Measurements from ENCODE around the gene UVSSA. TPM values are rescaled to one million over a fixed set of nuclear protein-coding genes. Genes with fewer than 3 reads are reported as not detected.
"Not testable (repeated sequence)": the region's sequence is repeated elsewhere in the genome, so short reads cannot be mapped to it uniquely, and the experiment has no call there.

Gene UVSSA
- total RNA-seq, 1 donor from 2014 or later = 25.5 TPM

DNA sequence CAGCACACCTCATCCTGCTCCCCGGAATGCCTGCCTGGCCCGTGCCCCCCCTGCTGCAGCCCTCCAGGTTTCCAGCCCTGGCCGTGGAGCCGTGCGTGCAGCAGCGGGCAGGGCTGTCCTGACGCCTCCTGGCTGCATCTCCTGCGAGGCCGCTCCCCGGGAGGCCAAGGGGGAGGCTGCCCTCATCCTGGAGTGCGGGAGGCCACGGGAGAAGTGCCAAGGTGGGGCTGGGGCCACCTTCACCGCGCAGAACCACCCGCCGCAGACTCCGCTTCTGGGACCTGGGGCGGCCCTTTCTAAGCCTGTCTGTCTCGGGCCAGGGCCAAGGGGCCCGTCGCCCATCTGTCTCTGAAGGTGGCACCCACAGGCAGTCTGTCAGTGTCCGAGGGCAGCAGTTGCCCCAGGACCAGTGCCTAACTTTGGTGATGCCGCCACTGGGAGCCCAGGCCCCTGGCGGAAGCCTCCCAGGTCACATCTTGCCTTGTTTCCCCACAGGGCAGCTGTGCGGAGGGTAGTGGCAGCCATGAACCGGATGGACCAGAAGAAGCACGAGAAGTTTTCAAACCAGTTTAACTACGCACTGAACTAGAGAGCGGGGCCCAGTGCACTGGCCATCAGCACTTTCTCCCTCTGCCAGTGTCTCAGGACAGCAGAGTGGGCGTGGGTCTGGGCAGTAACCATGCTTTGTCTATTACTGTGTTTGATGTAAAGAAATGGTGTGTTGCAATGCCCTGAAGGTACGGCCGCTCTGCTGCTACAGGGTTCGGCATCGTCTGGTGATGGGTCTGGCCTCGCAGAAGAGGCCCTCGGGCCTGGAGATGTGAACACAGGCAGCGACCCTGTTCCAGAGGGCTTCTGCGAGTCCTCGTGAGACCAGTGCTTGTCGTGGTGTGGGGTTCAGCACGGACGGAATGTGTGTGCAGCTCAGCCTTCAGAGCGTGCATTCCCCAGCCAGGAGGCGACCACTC, 38.6 kb downstream of the UVSSA start:
- no peak for TF ChIP-seq CTCF (IDR thresholded peaks at IDR 0.05)
- TF ChIP-seq POLR2A (IDR thresholded peaks at IDR 0.05) = no peak
- TF ChIP-seq POLR2AphosphoS5 (IDR thresholded peaks at IDR 0.05; ENCODE audit: insufficient read depth in 1 of 2, low read depth in 1 of 2) = no peak
- Histone ChIP-seq H3K27ac (no peak overlapping the region), H3K9me3 (no peaks in the 10 kb centered on the region), H3K36me3 (peaks cover 0 to 53% of the 10 kb centered on the region in 2 donors), H3K4me3 (no peak overlapping the region), H3K27me3 (no peaks in the 10 kb centered on the region), H3K4me1 (no peaks in the 10 kb centered on the region)
- intact Hi-C loops (cut with DNase I) = no loop called here
- DNase-seq (ENCODE audit: extremely low spot score in 2 of 2) = no peak

GRCh38 chr4:1393363-1393762, 46.4 kb downstream of the UVSSA start:
- H3K27ac ChIP-seq; H3K4me3 ChIP-seq; H3K27me3 ChIP-seq; H3K4me1 ChIP-seq; DNase-seq (ENCODE audit: extremely low spot score in 2 of 2); intact Hi-C loops (cut with DNase I); H3K9me3 ChIP-seq: not testable (repeated sequence)
- peaks cover 0 to 34% of the 10 kb centered on the region in 2 donors for H3K36me3 ChIP-seq

- Histone ChIP-seq H3K27me3 (no peaks in the 10 kb centered on the region), H3K4me1 (no peaks in the 10 kb centered on the region), H3K36me3 (peaks cover 0 to 29% of the 10 kb centered on the region in 2 donors), H3K27ac (no peak overlapping the region), H3K4me3 (no peak overlapping the region), H3K9me3 (no peaks in the 10 kb centered on the region)
- intact Hi-C loops (cut with DNase I) = no loop called here
- no peak for DNase-seq (ENCODE audit: extremely low spot score in 2 of 2)
- no peak for TF ChIP-seq POLR2A (IDR thresholded peaks at IDR 0.05)
- TF ChIP-seq POLR2AphosphoS5 (IDR thresholded peaks at IDR 0.05; ENCODE audit: insufficient read depth in 1 of 2, low read depth in 1 of 2) = no peak
- no peak for TF ChIP-seq CTCF (IDR thresholded peaks at IDR 0.05)
Observed at GRCh38 chr4:1393866-1394265, 46.9 kb downstream of the UVSSA start.

DNA sequence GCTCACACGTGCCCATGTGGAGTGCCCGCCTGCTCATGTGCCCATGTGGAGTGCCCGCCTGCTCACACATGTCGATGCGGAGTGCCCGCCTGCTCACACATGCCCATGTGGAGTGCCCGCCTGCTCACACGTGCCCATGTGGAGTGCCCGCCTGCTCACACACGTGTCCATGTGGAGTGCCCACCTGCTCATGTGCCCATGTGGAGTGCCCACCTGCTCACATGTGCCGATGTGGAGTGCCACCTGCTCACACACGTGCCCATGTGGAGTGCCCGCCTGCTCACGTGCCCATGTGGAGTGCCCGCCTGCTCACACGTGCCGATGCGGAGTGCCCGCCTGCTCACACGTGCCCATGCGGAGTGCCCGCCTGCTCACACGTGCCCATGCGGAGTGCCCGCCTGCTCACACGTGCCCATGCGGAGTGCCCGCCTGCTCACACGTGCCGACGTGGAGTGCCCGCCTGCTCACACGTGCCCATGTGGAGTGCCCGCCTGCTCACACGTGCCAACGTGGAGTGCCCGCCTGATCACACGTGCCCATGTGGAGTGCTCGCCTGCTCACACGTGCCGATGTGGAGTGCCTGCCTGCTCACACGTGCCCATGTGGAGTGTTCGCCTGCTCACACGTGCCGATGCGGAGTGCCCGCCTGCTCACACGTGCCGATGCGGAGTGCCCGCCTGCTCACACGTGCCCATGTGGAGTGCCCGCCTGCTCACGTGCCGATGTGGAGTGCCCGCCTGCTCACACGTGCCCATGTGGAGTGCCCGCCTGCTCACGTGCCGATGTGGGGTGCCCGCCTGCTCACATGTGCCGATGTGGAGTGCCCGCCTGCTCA, 47.8 kb downstream of the UVSSA start:
- H3K27ac ChIP-seq; intact Hi-C loops (cut with DNase I); H3K4me3 ChIP-seq; H3K27me3 ChIP-seq; DNase-seq (ENCODE audit: extremely low spot score in 2 of 2); H3K9me3 ChIP-seq; H3K4me1 ChIP-seq: not testable (repeated sequence)
- peaks cover 0 to 26% of the 10 kb centered on the region in 2 donors for H3K36me3 ChIP-seq

DNA sequence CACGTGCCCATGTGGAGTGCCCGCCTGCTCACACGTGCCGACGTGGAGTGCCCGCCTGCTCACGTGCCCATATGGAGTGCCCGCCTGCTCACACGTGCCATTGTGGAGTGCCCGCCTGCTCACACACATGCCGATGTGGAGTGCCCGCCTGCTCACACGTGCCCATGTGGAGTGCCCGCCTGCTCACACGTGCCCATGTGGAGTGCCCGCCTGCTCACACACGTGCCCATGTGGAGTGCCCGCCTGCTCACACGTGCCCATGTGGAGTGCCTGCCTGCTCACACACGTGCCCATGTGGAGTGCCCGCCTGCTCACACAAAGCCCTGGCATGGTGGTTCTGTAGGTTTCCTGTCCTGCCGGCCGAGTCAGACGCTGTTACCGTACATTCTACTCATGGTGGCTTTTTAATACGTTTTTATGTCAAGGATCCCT, 48.4 kb downstream of the UVSSA start:
- H3K4me3 ChIP-seq; DNase-seq (ENCODE audit: extremely low spot score in 2 of 2); H3K27ac ChIP-seq: not testable (repeated sequence)

DNA sequence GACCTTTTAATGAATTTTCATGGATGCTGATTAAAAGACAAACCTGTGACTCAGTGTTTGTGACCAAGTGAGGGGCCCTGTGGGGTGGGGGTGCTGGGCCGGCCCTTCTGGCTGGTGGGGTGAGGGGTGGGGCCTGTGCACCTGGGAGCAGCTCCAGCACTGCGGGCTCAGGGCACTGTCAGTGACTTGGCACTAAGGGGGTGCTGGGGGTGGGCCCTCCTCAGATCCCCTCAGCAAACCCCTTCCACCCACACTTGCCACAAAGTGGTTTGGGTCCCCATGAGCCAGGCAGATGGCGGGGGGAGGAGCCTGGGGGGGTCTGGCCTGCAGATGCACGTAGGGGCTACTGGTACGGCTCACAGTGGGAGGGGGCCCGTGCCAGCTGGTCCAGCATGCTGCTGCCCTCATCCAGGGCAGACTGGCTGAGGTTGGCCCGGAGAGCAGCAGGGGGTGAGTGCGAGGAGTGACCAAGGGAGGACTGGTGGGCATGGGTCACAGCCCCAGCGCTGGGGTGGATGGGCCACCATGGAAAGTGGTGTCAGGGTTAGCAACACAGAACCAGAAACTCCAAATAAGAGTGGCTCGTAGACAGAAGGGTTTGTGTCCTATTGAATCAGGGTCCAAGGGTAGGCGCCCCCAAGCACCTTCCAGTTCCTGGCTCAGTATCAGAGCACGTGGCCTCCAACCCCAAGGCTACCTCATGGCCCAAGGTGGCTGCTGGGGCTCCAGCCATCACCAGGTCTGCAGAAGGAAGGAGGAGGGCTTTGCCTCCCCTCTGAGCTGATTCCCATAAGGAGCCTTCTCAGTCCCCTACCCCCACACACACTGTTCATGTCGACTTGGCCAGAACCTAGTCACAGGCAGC, 49.2 kb downstream of the UVSSA start:
- Histone ChIP-seq H3K4me3 (no peak overlapping the region), H3K36me3 (peaks cover 0 to 23% of the 10 kb centered on the region in 2 donors), H3K27ac (no peak overlapping the region), H3K27me3 (peaks cover 6% of the 10 kb centered on the region), H3K9me3 (no peaks in the 10 kb centered on the region), H3K4me1 (no peaks in the 10 kb centered on the region)
- no peak for TF ChIP-seq POLR2A (IDR thresholded peaks at IDR 0.05)
- no peak for TF ChIP-seq POLR2AphosphoS5 (IDR thresholded peaks at IDR 0.05; ENCODE audit: insufficient read depth in 1 of 2, low read depth in 1 of 2)
- TF ChIP-seq CTCF (IDR thresholded peaks at IDR 0.05) = no peak
- DNase-seq (ENCODE audit: extremely low spot score in 2 of 2) = no peak
- intact Hi-C loops (cut with DNase I) = no loop called here

More for the DNA sequence above, 48.4 kb downstream of the UVSSA start:
- H3K9me3 ChIP-seq; intact Hi-C loops (cut with DNase I); H3K4me1 ChIP-seq; H3K27me3 ChIP-seq: not testable (repeated sequence)
- peaks cover 0 to 26% of the 10 kb centered on the region in 2 donors for H3K36me3 ChIP-seq

Data from vagina (tissue), 2 donors.